Activated CD4-positive, alpha-beta T cell treated with anti-CD3 and anti-CD28 coated beads, Interleukin-2, amount 10 ng/mL, durations not matched to agents 24 days and 14 days (primary cell): Measurements from ENCODE around the gene GDA. TPM values are rescaled to one million over a fixed set of nuclear protein-coding genes. Genes with fewer than 3 reads are reported as not detected.

ENCODE experiments used
- DNase-seq: peaks from one replicate; pipeline ENCODE4 v3.0.0; 2022
- H3K27ac Mint-ChIP-seq: one replicate; pipeline ENCODE4 v1.8.0; 2022; ENCODE audit warnings: mild to moderate bottlenecking, mixed read lengths
- H3K27me3 Mint-ChIP-seq: one replicate; pipeline ENCODE4 v1.8.0; 2022; ENCODE audit warnings: mixed read lengths
- H3K36me3 Mint-ChIP-seq: one replicate; pipeline ENCODE4 v1.8.0; 2022; ENCODE audit warnings: low read depth, mild to moderate bottlenecking, mixed read lengths
- H3K4me1 Mint-ChIP-seq: one replicate; pipeline ENCODE4 v1.8.0; 2021; ENCODE audit warnings: mixed read lengths
- H3K4me3 Mint-ChIP-seq: one replicate; pipeline ENCODE4 v1.8.0; 2022; ENCODE audit warnings: mild to moderate bottlenecking, moderate library complexity, mixed read lengths
- H3K9me3 Mint-ChIP-seq: one replicate; pipeline ENCODE4 v1.8.0; 2021; ENCODE audit warnings: mixed read lengths
- intact Hi-C: fragments of 100-400 bp; cut with micrococcal nuclease; formaldehyde crosslinking; loops from one replicate; pipeline ENCODE4 v1.15.1; 2023
- total RNA-seq: library from RNA; stranded (reverse); gene quantifications from 2 replicates; pipeline ENCODE4 v1.2.3, GENCODE V29; 2022

The GDA gene
- total RNA-seq, 1 donor from 2014 or later: not detected

DNA sequence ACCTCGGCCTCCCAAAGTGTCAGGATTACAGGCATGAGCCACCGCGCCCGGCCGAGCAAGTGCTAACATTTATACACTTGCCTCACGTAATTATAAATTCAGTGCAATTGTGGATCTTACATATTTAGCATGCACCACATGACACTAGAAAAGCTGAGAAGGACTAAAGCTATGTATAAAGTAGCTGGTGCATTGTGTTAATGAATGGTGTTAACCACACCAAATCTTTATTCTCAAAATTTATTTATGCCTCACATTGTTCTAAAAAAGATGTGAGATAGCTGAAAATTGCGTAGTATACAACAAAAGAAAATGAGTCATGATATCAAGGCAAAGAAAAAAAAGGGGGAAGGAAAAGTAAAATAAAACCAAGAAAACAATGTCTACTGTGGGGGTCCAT is 54.8 kb downstream of the GDA start:
- intact Hi-C loops: no loop called here
- H3K27ac Mint-ChIP-seq: no peak overlapping the region
- no peaks in the 10 kb centered on the region for H3K9me3 Mint-ChIP-seq
- DNase-seq: no peak
- no peak overlapping the region for H3K4me3 Mint-ChIP-seq
- H3K36me3 Mint-ChIP-seq: no peaks in the 10 kb centered on the region
- H3K4me1 Mint-ChIP-seq: no peaks in the 10 kb centered on the region
- peaks cover 8% of the 10 kb centered on the region for H3K27me3 Mint-ChIP-seq

DNA sequence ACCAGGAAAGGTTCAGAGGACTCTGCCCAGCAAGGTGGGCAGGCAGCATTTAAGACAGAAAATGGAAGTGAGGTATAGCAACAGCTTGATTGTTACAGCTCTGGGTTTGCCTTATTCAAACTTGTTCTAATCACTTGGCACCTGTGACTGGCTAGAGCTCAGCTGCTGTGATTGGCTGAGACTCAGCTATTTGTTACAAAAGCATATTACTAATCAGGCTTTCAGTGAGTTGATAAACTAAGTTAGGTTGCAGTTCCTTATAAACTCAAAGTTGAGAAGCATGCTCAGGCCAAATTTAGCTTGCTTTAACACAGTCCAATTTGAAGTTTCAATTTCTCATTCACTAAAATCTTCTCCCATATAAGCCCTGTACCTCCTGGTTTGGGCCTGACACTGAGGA is 56.3 kb downstream of the GDA start:
- Mint-ChIP-seq H3K36me3 (no peaks in the 10 kb centered on the region), H3K9me3 (no peaks in the 10 kb centered on the region), H3K27me3 (peaks cover 14% of the 10 kb centered on the region), H3K27ac (no peak overlapping the region), H3K4me3 (no peak overlapping the region), H3K4me1 (peaks cover 1% of the 10 kb centered on the region)
- intact Hi-C loops: no loop called here
- DNase-seq: no peak

DNA sequence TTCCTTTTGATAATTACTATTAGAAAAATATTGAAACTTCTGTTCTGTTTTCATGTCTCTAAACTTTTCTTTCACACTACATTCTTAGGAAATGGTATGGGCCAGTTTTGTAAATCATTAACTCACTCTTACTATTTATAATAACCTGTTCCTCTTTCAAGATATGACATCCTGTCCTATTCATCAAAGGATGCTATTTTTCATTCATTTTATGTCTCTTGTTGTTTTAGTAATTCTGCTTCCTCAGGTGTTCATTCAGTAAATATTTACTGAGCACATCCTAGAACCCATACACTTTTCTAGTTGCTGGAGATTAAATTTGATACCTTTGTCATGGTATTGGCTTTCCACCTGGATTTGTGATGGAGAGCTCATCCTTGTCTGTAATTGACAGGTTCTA is 58.0 kb downstream of the GDA start:
- no peaks in the 10 kb centered on the region for H3K9me3 Mint-ChIP-seq
- H3K27ac Mint-ChIP-seq: no peak overlapping the region
- intact Hi-C loops: no loop called here

DNA sequence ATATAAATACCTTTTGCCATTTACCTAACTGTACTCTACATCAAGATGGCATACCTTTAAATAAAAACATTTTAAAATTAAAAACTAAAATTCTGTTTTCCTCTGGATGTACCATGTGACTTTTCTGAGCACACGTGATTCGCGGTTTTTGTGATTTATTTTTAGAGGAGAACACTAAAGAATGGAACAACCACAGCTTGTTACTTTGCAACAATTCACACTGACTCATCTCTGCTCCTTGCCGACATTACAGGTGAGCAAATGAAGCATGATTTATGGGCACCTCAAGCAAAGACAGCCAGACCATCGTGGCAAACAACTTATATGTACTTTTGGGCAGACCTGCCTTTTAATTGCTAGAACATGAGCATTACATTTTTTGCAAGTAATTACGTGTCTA is 61.3 kb downstream of the GDA start:
- Mint-ChIP-seq H3K4me1 (peaks cover 1% of the 10 kb centered on the region), H3K27ac (no peak overlapping the region), H3K36me3 (no peaks in the 10 kb centered on the region), H3K27me3 (peaks cover 19% of the 10 kb centered on the region), H3K4me3 (no peak overlapping the region), H3K9me3 (no peaks in the 10 kb centered on the region)
- intact Hi-C loops: no loop called here
- no peak for DNase-seq

More for the DNA sequence above, 58.0 kb downstream of the GDA start:
- H3K4me3 Mint-ChIP-seq: no peak overlapping the region
- H3K27me3 Mint-ChIP-seq: peaks cover 17% of the 10 kb centered on the region
- no peak for DNase-seq
- H3K4me1 Mint-ChIP-seq: peaks cover 1% of the 10 kb centered on the region
- no peaks in the 10 kb centered on the region for H3K36me3 Mint-ChIP-seq

DNA sequence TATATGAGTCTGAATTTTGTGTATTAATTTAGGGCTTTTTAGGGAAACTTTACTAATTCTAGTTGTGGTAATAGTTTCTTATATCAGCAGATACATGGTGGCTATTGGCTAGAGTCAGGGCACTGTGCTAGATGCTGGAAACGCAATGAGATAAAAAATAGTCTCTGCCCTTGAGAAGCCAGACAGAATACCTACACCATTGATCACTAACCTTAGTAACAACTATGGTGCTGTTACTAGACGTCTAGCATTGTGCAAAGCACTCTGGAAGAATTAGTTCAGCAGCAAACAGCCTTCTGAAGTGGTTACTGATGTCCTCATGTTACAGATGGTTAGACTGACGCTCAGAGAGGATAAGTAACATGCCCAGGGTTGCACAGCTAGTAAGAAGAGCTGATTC is 61.8 kb downstream of the GDA start:
- peaks cover 1% of the 10 kb centered on the region for H3K4me1 Mint-ChIP-seq
- H3K27me3 Mint-ChIP-seq: peaks cover 19% of the 10 kb centered on the region
- H3K36me3 Mint-ChIP-seq: no peaks in the 10 kb centered on the region
- no peak for DNase-seq
- H3K4me3 Mint-ChIP-seq: no peak overlapping the region
- intact Hi-C loops: no loop called here
- H3K9me3 Mint-ChIP-seq: no peaks in the 10 kb centered on the region
- no peak overlapping the region for H3K27ac Mint-ChIP-seq

DNA sequence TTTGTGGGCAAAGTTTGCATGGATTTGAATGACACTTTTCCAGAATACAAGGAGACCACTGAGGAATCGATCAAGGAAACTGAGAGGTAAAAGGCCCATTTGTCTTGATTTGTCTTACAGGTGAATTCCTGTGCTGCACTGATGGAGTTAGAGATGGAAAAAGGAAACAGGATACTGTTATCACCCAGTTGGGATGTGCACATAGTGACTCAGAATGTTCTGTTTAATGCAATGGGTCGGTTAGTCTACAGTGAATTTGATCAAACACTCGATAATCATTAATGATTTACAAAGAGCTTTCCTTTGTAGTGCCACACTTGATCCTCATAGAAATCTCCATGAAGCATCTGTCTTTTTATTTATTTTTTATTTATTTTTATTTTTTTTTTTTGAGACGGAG is 64.7 kb downstream of the GDA start:
- H3K27me3 Mint-ChIP-seq: peaks cover 12% of the 10 kb centered on the region
- no peak for DNase-seq
- no peak overlapping the region for H3K4me3 Mint-ChIP-seq
- peaks cover 1% of the 10 kb centered on the region for H3K4me1 Mint-ChIP-seq
- intact Hi-C loops: no loop called here
- no peaks in the 10 kb centered on the region for H3K36me3 Mint-ChIP-seq
- no peak overlapping the region for H3K27ac Mint-ChIP-seq
- no peaks in the 10 kb centered on the region for H3K9me3 Mint-ChIP-seq

DNA sequence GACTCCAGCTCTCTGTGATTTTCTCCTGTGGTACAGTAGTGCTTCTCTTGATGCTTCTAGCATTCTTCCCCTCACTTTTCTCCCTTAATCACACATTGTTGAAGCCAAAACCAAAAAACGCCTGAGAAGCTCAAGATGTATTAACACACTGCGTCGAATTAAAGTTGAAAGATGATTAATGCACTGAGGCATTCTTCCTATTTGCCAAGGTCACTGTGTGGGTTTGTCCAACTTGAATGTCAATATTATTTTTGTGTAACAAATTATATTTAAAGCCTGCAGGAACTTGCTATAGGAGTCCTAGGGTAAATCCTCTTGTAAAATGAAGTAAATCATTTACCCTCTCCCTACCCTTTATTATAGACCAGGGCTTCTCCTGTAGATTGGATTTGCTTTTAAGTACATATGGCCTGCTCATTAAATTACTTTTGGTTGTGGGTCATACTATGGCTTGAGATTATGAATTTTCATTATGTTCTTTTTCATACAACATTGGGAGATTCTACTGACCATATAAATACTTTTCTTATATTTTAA is 68.1 kb downstream of the GDA start:
- H3K27me3 Mint-ChIP-seq: peaks cover 2% of the 10 kb centered on the region

DNA sequence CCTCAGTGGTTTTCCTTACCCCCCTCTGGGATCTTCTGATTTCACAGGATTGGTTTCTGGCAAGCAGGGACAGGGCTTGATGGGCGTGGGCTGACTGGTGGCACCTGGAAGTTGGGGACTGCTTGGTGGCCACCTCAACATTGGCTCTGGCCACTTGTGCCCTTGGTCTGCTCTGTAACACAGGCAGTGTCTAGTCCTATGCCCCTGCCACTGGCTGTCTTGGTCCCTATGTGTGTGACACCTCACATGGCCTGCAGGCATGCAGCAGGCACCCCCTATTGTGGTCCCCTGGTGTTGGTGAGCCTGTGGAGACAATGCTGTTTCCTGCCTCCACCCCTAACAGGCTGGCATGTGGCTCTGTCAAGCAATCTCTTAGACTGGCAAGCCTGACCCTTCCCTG is 71.3 kb downstream of the GDA start:
- H3K4me1 Mint-ChIP-seq: no peaks in the 10 kb centered on the region
- no peaks in the 10 kb centered on the region for H3K9me3 Mint-ChIP-seq
- intact Hi-C loops: no loop called here
- no peaks in the 10 kb centered on the region for H3K36me3 Mint-ChIP-seq
- H3K27ac Mint-ChIP-seq: no peak overlapping the region
- H3K27me3 Mint-ChIP-seq: peaks cover 5% of the 10 kb centered on the region
- H3K4me3 Mint-ChIP-seq: no peak overlapping the region
- DNase-seq: no peak

More for the DNA sequence above, 68.1 kb downstream of the GDA start:
- H3K4me3 Mint-ChIP-seq: no peak overlapping the region
- intact Hi-C loops: no loop called here
- H3K4me1 Mint-ChIP-seq: no peaks in the 10 kb centered on the region
- no peak for DNase-seq
- H3K27ac Mint-ChIP-seq: no peak overlapping the region
- H3K9me3 Mint-ChIP-seq: no peaks in the 10 kb centered on the region
- no peaks in the 10 kb centered on the region for H3K36me3 Mint-ChIP-seq

DNA sequence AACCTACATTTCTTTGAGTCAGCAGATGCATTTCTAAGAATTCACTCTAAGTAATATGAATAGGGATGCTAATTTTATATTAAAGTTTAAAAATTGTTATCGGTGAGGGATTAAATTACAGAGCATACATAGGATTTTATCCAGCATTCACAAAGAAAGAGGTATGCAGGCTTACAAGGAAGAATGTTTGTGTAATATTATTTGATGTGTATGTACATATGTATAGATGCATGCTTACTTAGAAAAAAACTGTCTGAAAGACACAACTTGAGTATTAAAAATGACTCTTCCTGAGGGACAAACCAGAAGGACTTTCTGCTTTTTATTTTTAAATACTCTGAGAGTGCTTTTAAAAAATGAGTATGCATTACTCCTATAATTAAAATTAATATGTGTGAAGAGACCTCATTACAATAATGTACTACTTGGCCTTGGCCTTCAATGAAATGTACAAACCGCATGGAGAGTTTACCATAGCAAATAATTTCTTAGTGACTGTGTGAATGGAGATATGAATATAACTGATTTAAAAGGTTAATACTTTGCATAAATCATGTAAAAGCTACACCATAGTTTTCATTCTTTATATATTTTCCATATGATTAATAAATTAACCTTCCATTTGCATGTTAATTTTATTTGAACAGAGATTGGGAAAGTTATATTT is 77.0 kb downstream of the GDA start:
- no peak for DNase-seq
- H3K36me3 Mint-ChIP-seq: no peaks in the 10 kb centered on the region
- no peak overlapping the region for H3K4me3 Mint-ChIP-seq
- intact Hi-C loops: no loop called here
- no peaks in the 10 kb centered on the region for H3K4me1 Mint-ChIP-seq
- H3K27me3 Mint-ChIP-seq: peaks cover 5% of the 10 kb centered on the region
- no peak overlapping the region for H3K27ac Mint-ChIP-seq
- H3K9me3 Mint-ChIP-seq: no peaks in the 10 kb centered on the region

DNA sequence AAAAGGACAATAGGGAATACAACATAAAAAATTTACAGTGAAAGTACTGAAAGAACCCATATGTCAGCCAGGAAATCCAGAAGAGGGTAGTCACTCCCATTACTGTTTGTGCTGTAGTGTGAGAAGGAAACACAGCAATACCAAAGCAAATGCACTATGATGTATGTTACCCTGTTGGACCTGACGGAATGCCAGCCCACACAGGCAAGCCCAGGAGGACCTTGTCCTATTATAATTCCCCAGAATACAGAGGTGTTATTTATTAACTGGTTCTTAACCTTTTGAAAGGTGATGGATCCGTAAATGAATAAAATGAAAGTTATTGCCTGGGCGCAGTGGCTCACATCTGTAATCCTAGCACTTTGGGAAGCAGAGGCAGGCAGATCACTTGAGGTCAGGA is 79.0 kb downstream of the GDA start:
- Mint-ChIP-seq H3K4me3 (no peak overlapping the region), H3K27ac (no peak overlapping the region), H3K9me3 (no peaks in the 10 kb centered on the region), H3K4me1 (no peaks in the 10 kb centered on the region), H3K36me3 (no peaks in the 10 kb centered on the region), H3K27me3 (peaks cover 7% of the 10 kb centered on the region)
- intact Hi-C loops: no loop called here
- no peak for DNase-seq

DNA sequence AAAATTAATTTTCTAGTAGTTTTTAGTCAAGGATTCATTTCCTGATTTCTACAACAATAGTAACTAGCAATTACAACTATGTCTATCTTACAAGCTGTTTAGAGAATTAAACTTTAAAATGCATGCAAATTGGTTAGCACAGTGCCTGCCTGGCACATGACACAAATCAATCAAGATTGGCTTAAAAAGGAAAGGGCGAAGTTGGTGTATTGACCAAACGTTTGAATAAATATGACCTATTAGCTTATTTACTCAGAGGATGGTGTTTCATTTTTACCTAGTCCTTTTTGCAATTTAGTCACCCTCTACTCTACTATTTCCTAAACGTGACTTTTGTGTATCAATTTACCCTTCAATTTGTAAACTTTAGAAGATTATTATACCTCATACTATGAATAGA is 83.5 kb downstream of the GDA start:
- Mint-ChIP-seq H3K4me3 (no peak overlapping the region), H3K27me3 (peaks cover 2% of the 10 kb centered on the region), H3K36me3 (no peaks in the 10 kb centered on the region), H3K4me1 (peaks cover 2% of the 10 kb centered on the region), H3K27ac (no peak overlapping the region), H3K9me3 (no peaks in the 10 kb centered on the region)
- DNase-seq: no peak
- intact Hi-C loops: no loop called here

DNA sequence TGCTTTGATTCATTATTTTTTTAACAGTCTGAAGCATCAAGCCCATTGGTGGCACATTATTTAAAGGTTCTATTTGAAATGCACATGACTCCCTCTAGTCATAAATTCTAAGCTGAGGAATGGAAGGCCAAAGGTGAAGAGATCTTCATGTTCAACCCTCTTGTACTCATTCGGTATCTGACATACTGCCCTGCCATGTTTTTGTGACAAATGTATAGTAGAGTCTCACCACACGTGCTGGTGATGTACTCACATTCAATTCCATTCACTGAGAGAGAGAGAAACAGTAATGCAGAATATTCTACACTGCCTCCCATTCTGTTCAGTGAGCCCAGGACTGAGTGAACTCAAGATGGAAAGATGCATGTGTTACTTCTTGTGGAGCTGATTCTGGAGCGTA is 98.3 kb downstream of the GDA start:
- peaks cover 11% of the 10 kb centered on the region for H3K27me3 Mint-ChIP-seq
- DNase-seq: no peak
- H3K4me1 Mint-ChIP-seq: no peaks in the 10 kb centered on the region
- H3K4me3 Mint-ChIP-seq: no peak overlapping the region
- intact Hi-C loops: no loop called here
- H3K27ac Mint-ChIP-seq: no peak overlapping the region
- no peaks in the 10 kb centered on the region for H3K36me3 Mint-ChIP-seq
- H3K9me3 Mint-ChIP-seq: no peaks in the 10 kb centered on the region

DNA sequence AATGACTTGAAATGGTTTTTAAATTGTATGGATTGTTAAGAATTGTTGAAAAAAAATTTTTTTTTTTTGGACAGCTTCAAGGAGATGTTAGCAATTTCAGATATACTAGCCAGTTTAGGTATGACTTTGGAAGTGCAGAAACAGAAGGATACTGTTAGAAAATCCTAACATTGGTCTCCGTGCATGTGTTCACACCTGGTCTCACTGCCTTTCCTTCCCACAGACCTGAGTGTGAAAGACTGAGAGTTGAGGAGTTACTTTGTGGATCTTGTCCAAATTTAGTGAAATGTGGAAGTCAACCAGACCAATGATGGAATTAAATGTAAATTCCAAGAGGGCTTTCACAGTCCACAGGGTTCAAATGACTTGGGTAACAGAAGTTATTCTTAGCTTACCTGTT is 102.3 kb downstream of the GDA start:
- DNase-seq: no peak
- Mint-ChIP-seq H3K27me3 (peaks cover 22% of the 10 kb centered on the region), H3K4me1 (no peaks in the 10 kb centered on the region), H3K9me3 (no peaks in the 10 kb centered on the region), H3K4me3 (no peak overlapping the region), H3K36me3 (no peaks in the 10 kb centered on the region), H3K27ac (no peak overlapping the region)
- intact Hi-C loops: no loop called here

DNA sequence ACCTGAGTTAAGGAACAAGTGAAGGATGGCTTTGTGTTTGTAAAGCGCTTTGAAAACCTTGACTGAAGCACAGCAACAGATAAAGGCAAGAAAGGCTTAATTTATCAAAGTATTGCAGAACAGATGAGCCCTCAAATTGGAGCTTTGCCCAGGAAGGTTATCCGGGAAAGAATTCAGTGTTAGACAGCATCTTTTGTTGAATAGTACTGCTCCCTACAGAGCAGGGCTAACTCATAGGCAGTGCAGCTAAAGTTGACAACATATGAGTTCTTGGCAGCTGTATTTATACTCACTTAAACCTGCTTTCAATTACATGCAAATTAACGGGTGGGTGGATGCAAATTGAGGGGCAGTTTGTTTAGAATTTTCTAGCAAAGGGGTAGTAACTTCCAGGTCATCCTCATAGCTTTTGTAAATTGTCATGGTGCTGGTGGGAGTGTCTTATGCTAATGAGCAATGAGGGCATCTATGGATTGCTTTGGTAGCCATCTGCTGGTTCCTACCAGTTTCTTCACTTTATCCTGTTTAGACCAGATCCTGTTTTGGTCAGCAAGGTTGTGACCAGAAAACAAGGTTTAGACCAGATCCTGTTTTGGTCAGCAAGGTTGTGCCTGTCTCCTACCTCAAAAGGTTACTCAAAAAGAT is 105.8 kb downstream of the GDA start:
- Mint-ChIP-seq H3K4me3 (no peak overlapping the region), H3K36me3 (no peaks in the 10 kb centered on the region), H3K4me1 (no peaks in the 10 kb centered on the region), H3K9me3 (no peaks in the 10 kb centered on the region), H3K27me3 (peaks cover 20% of the 10 kb centered on the region), H3K27ac (no peak overlapping the region)
- DNase-seq: no peak
- intact Hi-C loops: no loop called here

DNA sequence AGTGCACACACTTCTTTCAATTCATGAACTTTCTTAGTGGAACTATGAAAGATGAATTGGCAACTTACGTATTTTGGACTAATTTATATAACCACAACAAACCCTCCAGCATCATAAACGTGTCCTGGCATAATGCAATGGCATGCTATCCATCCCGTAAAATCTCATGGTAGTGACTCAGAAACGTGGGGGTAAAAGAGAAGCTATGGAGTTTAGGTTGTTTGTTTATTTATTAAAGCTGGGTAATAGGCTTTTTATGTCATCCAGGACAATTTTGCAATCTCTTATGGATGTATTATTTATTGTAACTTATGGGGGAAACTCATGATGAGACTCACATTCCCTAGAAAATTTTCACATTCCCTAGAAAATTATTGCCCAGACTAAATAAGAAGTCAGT is 106.3 kb downstream of the GDA start:
- DNase-seq: no peak
- Mint-ChIP-seq H3K9me3 (no peaks in the 10 kb centered on the region), H3K4me3 (no peak overlapping the region), H3K4me1 (no peaks in the 10 kb centered on the region), H3K36me3 (no peaks in the 10 kb centered on the region), H3K27me3 (peaks cover 20% of the 10 kb centered on the region), H3K27ac (no peak overlapping the region)
- intact Hi-C loops: no loop called here
